GM12892 (cell line): ENCODE results near the gene LMO3.

ENCODE experiments used
- POLR2A ChIP-seq: IDR thresholded peaks from 2 replicates; pipeline ENCODE4 v1.6.1; 2011; ENCODE audit warnings: low read depth, low read length, control low read depth
- POLR2AphosphoS5 ChIP-seq: IDR thresholded peaks from 2 replicates; pipeline ENCODE4 v1.6.1; 2011; ENCODE audit warnings: low read depth, low read length, control low read depth
- TAF1 ChIP-seq: IDR thresholded peaks from 2 replicates; pipeline ENCODE4 v1.6.1; 2011; ENCODE audit warnings: low read depth, mild to moderate bottlenecking, control low read depth, low read length, borderline replicate concordance

- TF ChIP-seq POLR2A (no peak), POLR2AphosphoS5 (no peak), TAF1 (no peak)
Observed at GRCh38 chr12:16613199-16613598, 7.2 kb upstream of the LMO3 start.
